ENCODE measurements around the gene ZNFX1.

ZNFX1 gene

GRCh38 chr20:49252556-49253350, 25.1 kb downstream of the ZNFX1 start:
- no peaks in the 10 kb centered on the region for H3K9me3 ChIP-seq (ENCODE audit: control insufficient read depth, low read length)
- H3K36me3 ChIP-seq (ENCODE audit: control insufficient read depth, insufficient read depth, low read length) = peaks cover 23% of the 10 kb centered on the region
- no peak overlapping the region for H3K9ac ChIP-seq (ENCODE audit: low read length)
- peaks cover 5% of the 10 kb centered on the region for H3K4me1 ChIP-seq (ENCODE audit: control insufficient read depth, insufficient read depth, low read length)
- H3K4me3 ChIP-seq (ENCODE audit: low read length) = no peak overlapping the region
- no peaks in the 10 kb centered on the region for H3K27me3 ChIP-seq (ENCODE audit: control insufficient read depth, insufficient read depth, low read length)

- Histone ChIP-seq H3K4me3 (ENCODE audit: low read length) (no peak overlapping the region), H3K4me1 (ENCODE audit: control insufficient read depth, insufficient read depth, low read length) (peaks cover 6% of the 10 kb centered on the region), H3K9me3 (ENCODE audit: control insufficient read depth, low read length) (no peaks in the 10 kb centered on the region), H3K9ac (ENCODE audit: low read length) (no peak overlapping the region), H3K27me3 (ENCODE audit: control insufficient read depth, insufficient read depth, low read length) (no peaks in the 10 kb centered on the region), H3K36me3 (ENCODE audit: control insufficient read depth, insufficient read depth, low read length) (peaks cover 12% of the 10 kb centered on the region)
These were observed 28.8 kb downstream of the ZNFX1 start for GRCh38 chr20:49248879-49249665.

- peaks cover 16% of the 10 kb centered on the region for H3K36me3 ChIP-seq (ENCODE audit: control insufficient read depth, insufficient read depth, low read length)
- no peaks in the 10 kb centered on the region for H3K9me3 ChIP-seq (ENCODE audit: control insufficient read depth, low read length)
- H3K9ac ChIP-seq (ENCODE audit: low read length) = no peak overlapping the region
- H3K4me3 ChIP-seq (ENCODE audit: low read length) = no peak overlapping the region
- H3K27me3 ChIP-seq (ENCODE audit: control insufficient read depth, insufficient read depth, low read length) = no peaks in the 10 kb centered on the region
- peaks cover 6% of the 10 kb centered on the region for H3K4me1 ChIP-seq (ENCODE audit: control insufficient read depth, insufficient read depth, low read length)
These were observed 29.6 kb downstream of the ZNFX1 start for GRCh38 chr20:49248301-49248700.

GRCh38 chr20:49247792-49248191, 30.1 kb downstream of the ZNFX1 start:
- H3K36me3 ChIP-seq (ENCODE audit: control insufficient read depth, insufficient read depth, low read length) = peaks cover 19% of the 10 kb centered on the region
- no peak overlapping the region for H3K4me3 ChIP-seq (ENCODE audit: low read length)

GRCh38 chr20:49247169-49247723, 30.6 kb downstream of the ZNFX1 start:
- Histone ChIP-seq H3K4me1 (ENCODE audit: control insufficient read depth, insufficient read depth, low read length) (peaks cover 6% of the 10 kb centered on the region), H3K27me3 (ENCODE audit: control insufficient read depth, insufficient read depth, low read length) (no peaks in the 10 kb centered on the region), H3K9me3 (ENCODE audit: control insufficient read depth, low read length) (no peaks in the 10 kb centered on the region), H3K4me3 (ENCODE audit: low read length) (no peak overlapping the region), H3K9ac (ENCODE audit: low read length) (no peak overlapping the region), H3K36me3 (ENCODE audit: control insufficient read depth, insufficient read depth, low read length) (peaks cover 19% of the 10 kb centered on the region)

More at GRCh38 chr20:49247792-49248191, 30.1 kb downstream of the ZNFX1 start:
- H3K27me3 ChIP-seq (ENCODE audit: control insufficient read depth, insufficient read depth, low read length) = no peaks in the 10 kb centered on the region
- H3K9me3 ChIP-seq (ENCODE audit: control insufficient read depth, low read length) = no peaks in the 10 kb centered on the region
- H3K4me1 ChIP-seq (ENCODE audit: control insufficient read depth, insufficient read depth, low read length) = peaks cover 6% of the 10 kb centered on the region
- no peak overlapping the region for H3K9ac ChIP-seq (ENCODE audit: low read length)

GRCh38 chr20:49245921-49246740, 31.7 kb downstream of the ZNFX1 start:
- Histone ChIP-seq H3K4me3 (ENCODE audit: low read length) (no peak overlapping the region), H3K9ac (ENCODE audit: low read length) (no peak overlapping the region), H3K36me3 (ENCODE audit: control insufficient read depth, insufficient read depth, low read length) (peaks cover 19% of the 10 kb centered on the region)

GRCh38 chr20:49237531-49237930, 40.3 kb downstream of the ZNFX1 start:
- Histone ChIP-seq H3K4me3 (ENCODE audit: low read length) (no peak overlapping the region), H3K9ac (ENCODE audit: low read length) (no peak overlapping the region), H3K4me1 (ENCODE audit: control insufficient read depth, insufficient read depth, low read length) (no peaks in the 10 kb centered on the region), H3K27me3 (ENCODE audit: control insufficient read depth, insufficient read depth, low read length) (no peaks in the 10 kb centered on the region), H3K9me3 (ENCODE audit: control insufficient read depth, low read length) (no peaks in the 10 kb centered on the region), H3K36me3 (ENCODE audit: control insufficient read depth, insufficient read depth, low read length) (peaks cover 21% of the 10 kb centered on the region)

More at GRCh38 chr20:49245921-49246740, 31.7 kb downstream of the ZNFX1 start:
- Histone ChIP-seq H3K9me3 (ENCODE audit: control insufficient read depth, low read length) (no peaks in the 10 kb centered on the region), H3K4me1 (ENCODE audit: control insufficient read depth, insufficient read depth, low read length) (peaks cover 6% of the 10 kb centered on the region), H3K27me3 (ENCODE audit: control insufficient read depth, insufficient read depth, low read length) (no peaks in the 10 kb centered on the region)

- Histone ChIP-seq H3K4me1 (ENCODE audit: control insufficient read depth, insufficient read depth, low read length) (no peaks in the 10 kb centered on the region), H3K27me3 (ENCODE audit: control insufficient read depth, insufficient read depth, low read length) (no peaks in the 10 kb centered on the region), H3K9me3 (ENCODE audit: control insufficient read depth, low read length) (no peaks in the 10 kb centered on the region), H3K4me3 (ENCODE audit: low read length) (no peak overlapping the region), H3K36me3 (ENCODE audit: control insufficient read depth, insufficient read depth, low read length) (peaks cover 22% of the 10 kb centered on the region), H3K9ac (ENCODE audit: low read length) (no peak overlapping the region)
These were observed 41.6 kb downstream of the ZNFX1 start for GRCh38 chr20:49236301-49236700.

- Histone ChIP-seq H3K9ac (ENCODE audit: low read length) (no peak overlapping the region), H3K36me3 (ENCODE audit: control insufficient read depth, insufficient read depth, low read length) (peaks cover 32% of the 10 kb centered on the region), H3K4me1 (ENCODE audit: control insufficient read depth, insufficient read depth, low read length) (no peaks in the 10 kb centered on the region), H3K27me3 (ENCODE audit: control insufficient read depth, insufficient read depth, low read length) (no peaks in the 10 kb centered on the region), H3K4me3 (ENCODE audit: low read length) (no peak overlapping the region), H3K9me3 (ENCODE audit: control insufficient read depth, low read length) (no peaks in the 10 kb centered on the region)
These were observed 43.0 kb downstream of the ZNFX1 start for GRCh38 chr20:49234831-49235230.

- no peak overlapping the region for H3K9ac ChIP-seq (ENCODE audit: low read length)
- H3K4me3 ChIP-seq (ENCODE audit: low read length) = no peak overlapping the region
- H3K9me3 ChIP-seq (ENCODE audit: control insufficient read depth, low read length) = no peaks in the 10 kb centered on the region
- no peaks in the 10 kb centered on the region for H3K4me1 ChIP-seq (ENCODE audit: control insufficient read depth, insufficient read depth, low read length)
- peaks cover 22% of the 10 kb centered on the region for H3K36me3 ChIP-seq (ENCODE audit: control insufficient read depth, insufficient read depth, low read length)
- H3K27me3 ChIP-seq (ENCODE audit: control insufficient read depth, insufficient read depth, low read length) = no peaks in the 10 kb centered on the region
These were observed 44.6 kb downstream of the ZNFX1 start for GRCh38 chr20:49233226-49233625.

GRCh38 chr20:49231471-49231870, 46.4 kb downstream of the ZNFX1 start:
- Histone ChIP-seq H3K4me1 (ENCODE audit: control insufficient read depth, insufficient read depth, low read length) (no peaks in the 10 kb centered on the region), H3K4me3 (ENCODE audit: low read length) (no peak overlapping the region), H3K36me3 (ENCODE audit: control insufficient read depth, insufficient read depth, low read length) (peaks cover 20% of the 10 kb centered on the region), H3K9ac (ENCODE audit: low read length) (no peak overlapping the region), H3K27me3 (ENCODE audit: control insufficient read depth, insufficient read depth, low read length) (no peaks in the 10 kb centered on the region), H3K9me3 (ENCODE audit: control insufficient read depth, low read length) (no peaks in the 10 kb centered on the region)

Data from mucosa of stomach (tissue), 1 donor.